ENCODE data around the gene TNIP1. TPM values are rescaled to one million over a fixed set of nuclear protein-coding genes. Genes with fewer than 3 reads are reported as not detected.

Gene TNIP1
- total RNA-seq, 1 donor from 2014 or later, result 213 TPM

DNA sequence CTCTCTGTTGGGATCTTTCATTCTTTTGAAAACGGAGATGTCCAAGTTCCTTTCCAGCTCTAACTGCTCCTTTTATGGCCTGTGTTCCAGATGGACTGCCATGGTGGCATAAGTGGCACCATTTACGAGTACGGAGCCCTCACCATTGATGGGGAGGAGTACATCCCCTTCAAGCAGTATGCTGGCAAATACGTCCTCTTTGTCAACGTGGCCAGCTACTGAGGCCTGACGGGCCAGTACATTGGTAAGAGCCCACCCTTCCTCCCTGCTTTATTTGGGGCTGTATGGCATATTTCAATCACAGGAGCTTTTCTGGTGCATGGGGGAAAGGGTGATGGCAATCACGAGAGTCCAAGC is 55.6 kb downstream of the TNIP1 start:
- DNase-seq (ENCODE audit: low read depth), result no peak

DNA sequence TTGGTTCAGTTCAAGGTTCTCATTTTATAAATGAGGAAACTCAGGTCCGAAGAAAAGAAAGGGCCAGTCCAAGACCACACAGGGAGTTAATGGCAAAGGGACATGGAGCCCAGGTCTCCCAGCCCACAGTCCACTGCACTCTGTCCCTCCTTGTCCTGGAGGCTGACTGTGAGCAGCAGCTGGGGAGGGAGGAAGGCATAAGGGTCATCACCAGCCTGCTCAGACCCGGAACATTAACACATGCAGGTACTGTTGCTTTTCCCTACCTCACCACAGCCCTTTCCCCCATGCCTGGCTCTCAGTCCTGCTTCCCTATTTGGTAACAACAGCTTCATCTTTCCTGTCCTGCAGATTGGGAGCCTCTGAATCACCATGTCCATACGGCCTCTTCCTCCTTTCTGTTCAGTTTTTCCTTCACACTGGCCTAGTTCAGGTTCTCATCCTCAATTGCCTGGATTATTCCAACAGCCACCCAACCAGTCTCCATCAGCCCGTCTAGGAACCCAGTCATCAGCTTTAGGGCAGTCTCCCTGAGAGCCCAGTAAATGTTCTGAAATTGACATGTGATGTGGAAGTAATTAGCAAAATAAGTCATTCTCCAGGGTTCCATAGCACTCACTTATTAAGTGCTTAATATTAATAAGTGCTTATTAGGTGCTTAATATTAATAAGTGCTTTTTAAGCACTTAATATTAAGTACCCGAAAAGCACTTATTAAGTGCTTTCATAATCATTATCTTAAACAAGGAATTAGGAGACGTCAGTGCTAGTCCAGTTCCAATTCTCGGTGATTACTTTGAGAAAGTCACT is 56.2 kb downstream of the TNIP1 start:
- DNase-seq (ENCODE audit: low read depth), result no peak

DNA sequence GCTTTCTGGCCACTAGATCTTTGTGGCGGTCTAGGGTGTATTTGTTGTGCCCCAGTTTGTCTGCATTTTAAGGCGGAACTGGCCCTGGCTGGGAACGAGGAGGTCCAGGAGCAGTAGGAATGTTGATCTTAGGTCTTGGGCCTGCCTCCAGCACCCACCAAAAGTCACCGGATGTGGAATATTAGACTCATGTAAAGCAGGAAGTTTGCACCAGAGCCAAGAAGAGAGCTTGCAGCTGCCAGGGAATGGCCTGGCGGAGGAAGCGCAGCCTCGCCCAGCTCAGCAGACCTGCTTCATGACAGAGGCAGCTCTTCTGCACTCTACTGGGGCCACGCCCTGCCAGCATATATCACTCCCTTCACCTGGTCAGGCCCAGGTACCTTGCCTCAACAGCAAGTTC is 57.2 kb downstream of the TNIP1 start:
- DNase-seq (ENCODE audit: low read depth), result peak; percentile 64

DNA sequence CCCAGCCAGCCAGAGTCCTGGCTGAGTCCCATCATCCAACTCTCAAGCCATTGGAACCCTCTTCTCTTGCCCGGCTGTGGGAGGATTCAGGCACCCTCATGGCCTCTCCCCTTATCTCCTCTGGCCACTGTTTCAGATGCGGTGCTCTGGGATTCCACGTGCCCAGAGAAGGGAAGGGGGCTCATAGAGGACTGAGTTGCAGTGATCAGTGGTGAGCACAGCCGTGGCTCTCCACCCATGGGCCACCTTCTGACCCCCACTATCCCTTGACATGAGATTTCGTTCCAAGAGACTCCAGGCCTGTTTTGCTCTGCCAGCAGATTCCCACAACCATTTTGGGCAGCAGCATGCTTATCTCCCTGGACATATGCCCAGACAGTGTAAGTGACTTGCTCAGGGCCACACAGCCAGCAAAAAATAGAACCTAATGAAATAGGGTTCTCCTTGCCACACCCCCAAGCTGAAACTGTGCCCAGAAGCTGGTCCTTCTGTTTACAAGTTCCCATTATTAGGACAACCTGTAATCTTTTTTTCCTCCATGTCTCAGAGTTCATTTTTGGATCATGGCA is 57.7 kb downstream of the TNIP1 start:
- DNase-seq (ENCODE audit: low read depth), result peak; percentile 82

DNA sequence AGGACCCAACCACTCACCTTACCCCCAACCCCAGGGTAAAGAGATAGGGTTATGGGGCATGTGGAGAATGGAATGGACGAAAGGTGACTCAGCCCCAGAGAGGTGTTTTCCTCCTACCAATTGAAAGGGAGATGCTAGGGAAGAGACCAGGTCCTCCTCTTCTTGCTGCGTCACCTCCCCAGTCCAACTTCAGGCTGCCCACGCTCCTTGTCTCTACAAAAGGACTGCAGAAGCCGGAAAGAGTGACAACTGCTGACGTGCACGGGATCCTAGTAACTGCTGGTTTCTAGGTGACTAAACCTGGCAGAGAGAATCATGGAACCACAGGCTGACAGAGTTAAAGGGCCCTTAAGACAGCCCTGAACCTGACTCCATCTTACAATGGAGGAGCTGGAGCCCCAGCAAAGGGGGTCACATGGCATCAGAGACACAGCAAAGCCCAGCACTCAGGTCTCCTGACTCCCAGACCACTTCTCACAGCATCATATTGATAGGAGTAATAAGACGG is 58.3 kb downstream of the TNIP1 start:
- no peak for DNase-seq (ENCODE audit: low read depth)

DNA sequence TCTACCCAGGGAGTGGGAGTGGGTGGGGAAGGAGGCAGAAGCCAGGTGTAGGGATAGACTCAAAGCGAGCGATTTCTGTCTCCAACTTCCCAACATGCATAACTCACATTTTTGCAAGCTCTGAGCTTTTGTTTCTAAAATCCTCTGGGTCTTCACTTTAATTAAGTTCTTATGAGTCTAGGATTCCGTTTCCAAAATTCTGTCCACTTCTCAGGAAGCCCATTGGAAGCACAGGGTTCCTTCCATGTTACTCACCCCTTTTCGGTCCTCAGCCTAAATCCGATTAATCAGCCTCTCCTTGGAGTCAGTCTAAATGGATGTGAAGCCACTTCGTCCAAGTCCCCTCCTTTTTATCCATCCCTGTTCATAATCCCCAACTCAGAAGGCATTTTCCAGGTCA is 59.1 kb downstream of the TNIP1 start:
- no peak for DNase-seq (ENCODE audit: low read depth)

DNA sequence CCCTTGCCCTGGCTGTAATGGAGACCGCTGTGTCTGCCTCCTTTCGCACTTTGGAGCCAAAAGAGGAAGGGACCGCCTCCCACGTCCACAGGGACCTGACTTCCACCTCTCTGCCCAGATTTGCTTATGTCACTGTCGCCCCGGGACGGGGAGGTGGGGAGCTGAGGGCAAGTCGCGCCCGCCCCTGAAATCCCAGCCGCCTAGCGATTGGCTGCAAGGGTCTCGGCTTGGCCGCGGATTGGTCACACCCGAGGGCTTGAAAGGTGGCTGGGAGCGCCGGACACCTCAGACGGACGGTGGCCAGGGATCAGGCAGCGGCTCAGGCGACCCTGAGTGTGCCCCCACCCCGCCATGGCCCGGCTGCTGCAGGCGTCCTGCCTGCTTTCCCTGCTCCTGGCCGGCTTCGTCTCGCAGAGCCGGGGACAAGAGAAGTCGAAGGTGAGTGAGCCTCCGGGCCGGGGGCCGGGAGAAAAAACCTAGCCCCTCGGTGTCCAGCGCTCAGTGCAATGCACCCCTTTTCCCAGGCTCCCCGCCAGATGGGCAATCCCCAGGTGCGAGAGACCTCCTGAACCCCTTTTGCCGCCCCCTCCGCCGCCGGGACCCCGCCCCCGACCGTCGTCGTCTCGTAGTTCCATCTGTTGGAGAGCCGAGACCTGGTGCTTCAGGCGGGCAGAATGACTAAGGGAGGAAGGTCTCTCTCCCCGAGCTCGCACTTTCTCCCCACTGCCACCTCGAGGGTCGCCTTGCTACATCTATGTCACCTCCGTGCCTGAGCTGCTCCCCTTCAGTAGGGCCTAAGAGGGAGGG is 60.3 kb downstream of the TNIP1 start, which contains the start of gene GPX3:
Gene GPX3, plus strand, starts transcription at position 288 of the 807 bp plus-strand sequence. Its CDS starts 64 bp downstream, at position 352.
- DNase-seq (ENCODE audit: low read depth), result peak; percentile 58

DNA sequence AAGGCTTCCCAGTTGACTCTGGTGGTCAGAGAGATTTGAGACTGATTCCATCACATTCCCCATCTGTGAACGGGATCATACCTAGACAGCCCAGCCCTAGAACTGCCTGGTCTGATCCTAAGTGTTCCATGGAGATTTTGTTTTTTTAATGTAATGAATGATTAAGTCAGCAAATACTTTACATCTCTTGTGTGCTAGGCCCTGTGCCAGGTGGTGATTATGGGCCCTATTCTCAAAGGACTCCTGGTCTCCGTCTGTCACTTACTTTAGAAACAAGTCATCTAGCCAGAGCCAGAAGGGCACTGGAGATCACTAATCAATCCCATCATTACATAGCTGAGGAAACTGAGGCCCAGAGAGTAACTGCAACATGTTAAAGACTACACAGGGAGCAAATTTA is 61.5 kb downstream of the TNIP1 start:
- DNase-seq (ENCODE audit: low read depth), result no peak

DNA sequence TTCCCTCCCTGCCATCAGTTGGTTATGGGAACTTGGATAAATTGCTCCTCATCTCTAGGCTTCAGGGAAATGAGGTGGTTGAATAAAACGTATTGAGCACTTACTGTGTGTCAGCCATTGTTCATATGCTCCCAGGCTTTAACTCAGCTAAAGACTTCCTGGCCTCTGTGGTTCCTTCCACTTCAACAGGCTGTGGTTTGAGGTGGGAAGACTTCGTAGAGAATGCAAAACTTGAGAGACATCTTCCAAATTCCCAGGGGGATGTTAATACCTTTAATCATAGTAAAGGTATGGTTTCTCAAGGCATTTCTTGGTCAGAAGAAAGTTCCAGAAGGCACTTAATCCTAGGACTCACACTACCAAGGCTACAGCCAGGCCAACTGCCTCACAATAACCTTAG is 62.0 kb downstream of the TNIP1 start:
- DNase-seq (ENCODE audit: low read depth), result no peak

DNA sequence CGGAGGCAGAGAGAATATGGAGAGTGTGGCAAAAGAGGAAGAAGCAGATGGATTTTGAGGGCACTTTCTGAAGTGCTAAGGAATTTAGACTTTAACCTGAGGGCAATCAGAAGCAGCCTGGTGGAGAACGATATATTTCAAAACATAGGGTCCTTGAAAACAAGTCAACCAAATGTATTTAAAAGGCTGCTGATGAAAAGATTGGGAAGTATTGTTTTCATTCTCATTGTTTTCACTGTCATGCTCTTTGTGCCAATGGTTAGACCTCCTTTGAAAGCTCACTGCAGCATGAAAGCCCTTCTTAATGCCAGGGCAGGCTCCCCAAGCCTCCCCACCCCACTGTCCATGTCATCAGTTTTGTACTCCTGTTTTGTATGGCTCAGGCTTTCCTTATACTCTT is 62.9 kb downstream of the TNIP1 start:
- DNase-seq (ENCODE audit: low read depth), result no peak

DNA sequence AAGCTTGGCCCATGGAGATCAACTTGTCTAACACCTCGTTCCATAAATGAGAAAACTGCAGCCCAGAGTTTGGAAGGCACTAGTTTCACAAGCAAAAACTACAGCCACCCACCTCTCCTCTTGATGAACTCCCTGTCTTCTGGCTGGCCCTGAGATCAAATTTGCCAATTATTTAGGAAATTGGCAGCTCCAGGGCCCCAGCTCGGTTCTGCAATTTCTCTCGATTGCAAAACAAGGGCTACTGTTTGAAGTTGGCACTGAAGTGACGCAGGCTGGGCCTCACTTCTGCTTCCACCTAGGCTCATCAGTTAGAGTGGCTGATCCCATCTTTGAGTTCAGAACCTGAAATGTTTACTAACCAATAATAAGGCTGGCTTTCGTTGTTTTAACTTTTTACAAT is 64.1 kb downstream of the TNIP1 start:
- no peak for DNase-seq (ENCODE audit: low read depth)

DNA sequence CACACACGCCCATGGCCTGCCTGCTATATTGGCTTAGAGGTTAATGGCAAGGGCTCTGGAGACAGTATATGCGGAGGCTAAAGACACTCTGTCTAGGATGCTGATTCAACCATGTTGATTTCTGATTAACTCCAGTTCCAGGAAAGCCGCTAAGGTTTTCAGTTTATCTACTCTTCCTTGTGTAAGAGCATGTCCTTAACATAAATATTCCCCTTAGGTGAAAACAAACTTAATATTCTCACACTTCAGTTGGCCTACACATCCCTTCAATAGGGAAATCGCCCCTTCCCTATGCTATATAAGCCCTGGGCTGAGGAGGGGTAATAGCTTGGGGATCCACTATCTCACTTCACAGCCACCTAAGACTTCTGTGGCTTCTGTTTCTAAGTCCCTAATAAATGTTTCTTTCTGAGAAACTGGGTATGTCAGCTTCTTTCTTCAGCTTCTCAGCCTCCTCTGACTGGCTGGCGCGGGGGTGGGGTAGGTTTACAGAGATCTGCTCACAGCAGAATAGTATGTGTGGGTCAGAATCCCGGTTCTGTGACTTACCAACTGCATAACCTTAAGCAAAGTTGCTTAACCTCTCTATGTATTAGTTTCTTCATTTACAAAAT is 64.8 kb downstream of the TNIP1 start:
- no peak for DNase-seq (ENCODE audit: low read depth)

DNA sequence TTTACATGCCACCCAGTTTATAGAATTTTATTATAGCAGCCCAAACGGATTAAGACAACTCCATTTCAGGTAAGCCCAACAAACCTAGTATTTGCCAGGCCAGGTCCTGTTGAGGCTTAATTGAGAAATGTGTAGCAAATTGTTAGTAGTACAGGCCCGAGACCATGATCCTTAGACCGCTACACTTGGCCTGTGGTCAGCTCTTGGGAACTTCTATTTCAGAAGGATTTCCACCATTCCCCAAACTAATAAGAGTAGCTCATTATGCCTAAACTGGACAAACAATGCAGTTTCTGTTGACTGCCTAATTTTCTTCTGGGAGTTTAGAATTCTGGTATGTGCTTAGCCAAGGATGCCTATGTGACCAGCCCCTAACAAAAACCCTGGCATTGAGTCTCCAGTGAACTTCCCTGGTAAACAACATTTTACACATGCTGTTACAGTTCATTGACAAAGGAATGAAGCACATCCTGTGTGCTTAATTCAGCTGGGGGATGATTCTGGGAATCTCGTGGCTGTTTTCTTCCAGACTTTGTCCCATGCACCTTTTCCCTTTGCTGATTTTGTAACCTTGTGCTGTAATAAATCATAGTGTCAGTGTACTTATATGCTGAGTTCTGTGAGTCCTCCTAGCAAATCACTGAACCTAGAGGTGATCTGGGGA is 66.0 kb downstream of the TNIP1 start:
- no peak for DNase-seq (ENCODE audit: low read depth)

DNA sequence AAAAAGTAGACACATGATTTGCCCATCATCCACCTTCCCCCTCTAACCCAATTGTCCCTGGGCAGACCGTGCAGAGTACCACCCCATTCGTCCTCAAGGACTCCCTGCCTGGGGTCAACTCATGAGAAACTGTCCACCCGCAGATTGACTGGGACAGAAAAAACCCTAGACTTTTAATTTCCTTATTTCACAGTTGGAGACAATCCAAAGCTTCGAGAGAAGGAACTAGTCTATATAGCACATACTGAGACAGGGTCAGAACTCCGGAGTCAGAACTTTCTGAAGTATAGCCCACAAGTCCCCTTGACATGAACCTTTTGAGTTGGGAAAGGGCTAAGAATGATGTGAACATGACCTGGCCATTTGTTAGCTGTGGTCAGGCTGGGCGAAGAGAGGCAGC is 68.0 kb downstream of the TNIP1 start:
- no peak for DNase-seq (ENCODE audit: low read depth)

DNA sequence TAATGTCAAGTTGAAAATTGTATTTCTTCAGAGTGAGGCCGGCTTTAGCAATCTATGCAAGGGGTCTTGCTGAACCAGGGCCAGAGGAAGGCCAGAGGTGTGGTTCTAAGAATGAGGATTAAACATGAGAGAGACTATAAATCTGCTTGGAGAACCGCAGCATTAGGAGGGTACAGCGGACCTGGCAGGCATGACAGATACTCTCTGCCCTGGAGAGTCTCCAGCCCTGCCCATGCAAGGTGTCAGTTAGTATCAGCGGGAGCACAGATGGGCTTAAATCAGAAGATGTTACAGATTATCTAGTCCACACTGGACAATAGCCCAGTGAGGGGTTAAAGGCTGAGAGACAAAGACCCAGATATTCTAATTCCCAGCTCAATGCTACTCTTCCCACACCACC is 71.9 kb downstream of the TNIP1 start:
- DNase-seq (ENCODE audit: low read depth), result no peak

DNA sequence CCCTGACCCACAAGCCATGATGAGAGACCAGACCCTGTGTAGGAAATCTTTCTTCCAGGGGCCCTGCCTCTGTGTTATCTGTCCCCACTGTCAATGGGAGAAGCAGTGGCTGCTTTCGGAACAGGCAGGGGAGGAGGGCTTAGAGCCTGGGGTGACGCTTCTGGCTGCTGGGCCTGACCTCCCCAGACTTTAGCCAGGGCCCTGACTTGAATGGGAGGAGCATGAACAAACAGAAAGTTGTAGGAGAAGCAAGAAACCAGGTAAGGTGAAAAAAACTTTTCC is 72.7 kb downstream of the TNIP1 start:
- DNase-seq (ENCODE audit: low read depth), result no peak

DNA sequence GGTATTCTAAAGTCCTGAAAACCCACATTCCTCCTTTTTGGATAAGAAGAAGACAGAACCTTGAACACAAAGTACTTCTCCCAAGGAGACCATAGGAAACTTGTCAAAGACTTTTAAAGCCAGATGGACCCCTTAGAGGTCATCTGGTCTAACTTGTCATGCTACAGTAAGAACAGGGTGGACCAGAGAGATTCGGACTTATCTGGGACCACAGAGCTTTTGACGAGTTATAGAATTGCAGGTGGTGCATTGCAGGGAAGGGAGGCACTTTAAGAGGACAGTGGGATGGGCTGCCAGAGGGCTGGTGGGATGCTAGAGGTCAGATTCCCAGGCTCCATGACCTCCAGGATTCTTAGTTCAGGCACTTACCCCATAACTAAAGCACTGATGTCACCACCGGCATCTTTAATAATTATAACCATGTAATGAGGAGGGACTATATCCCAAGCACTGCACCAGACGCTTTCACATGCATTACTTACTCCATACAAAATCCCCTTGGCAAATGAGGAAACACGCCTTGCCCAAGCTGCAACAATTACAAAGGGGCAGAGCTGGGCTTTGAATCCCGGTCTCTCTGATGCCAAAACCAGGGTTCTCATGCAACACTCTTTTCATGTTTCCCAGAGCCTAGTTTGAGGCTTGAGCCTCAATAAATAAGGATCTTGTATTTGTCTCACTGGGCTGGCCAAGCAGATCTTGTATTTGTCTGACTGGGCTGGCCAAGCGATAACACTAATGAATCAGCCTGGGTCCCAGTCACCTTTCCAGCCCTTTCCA is 73.2 kb downstream of the TNIP1 start:
- no peak for DNase-seq (ENCODE audit: low read depth)

DNA sequence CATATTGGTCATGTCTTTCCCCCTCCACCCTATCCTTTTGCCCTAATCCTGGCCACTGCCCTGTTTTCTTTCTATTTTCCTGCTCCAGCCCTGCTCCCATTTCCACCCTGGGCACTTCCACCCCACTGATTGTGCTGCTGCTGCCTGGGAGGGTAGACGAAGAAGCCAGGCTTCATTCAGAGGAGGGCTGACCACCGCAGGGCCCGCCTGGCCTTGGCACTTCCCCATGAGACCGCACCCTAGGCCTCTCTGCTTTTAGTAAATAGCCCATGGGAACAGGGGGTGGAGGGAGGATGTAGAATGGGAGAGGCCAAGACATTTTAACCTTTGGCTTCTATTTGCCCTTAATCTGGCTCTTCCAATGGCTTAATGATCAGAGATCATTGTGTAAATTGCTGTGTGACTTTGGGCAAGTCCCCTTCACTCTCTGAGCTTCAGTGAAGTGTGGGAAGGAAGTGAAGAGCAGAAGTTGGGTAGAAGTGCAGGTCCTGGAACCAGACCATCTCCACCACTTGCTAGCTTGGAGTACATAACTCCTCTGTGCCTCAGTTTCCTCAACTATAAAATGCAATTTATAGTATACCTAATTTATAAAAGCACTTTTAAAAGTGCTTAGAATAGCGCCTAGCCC is 74.0 kb downstream of the TNIP1 start:
- DNase-seq (ENCODE audit: low read depth), result no peak

DNA sequence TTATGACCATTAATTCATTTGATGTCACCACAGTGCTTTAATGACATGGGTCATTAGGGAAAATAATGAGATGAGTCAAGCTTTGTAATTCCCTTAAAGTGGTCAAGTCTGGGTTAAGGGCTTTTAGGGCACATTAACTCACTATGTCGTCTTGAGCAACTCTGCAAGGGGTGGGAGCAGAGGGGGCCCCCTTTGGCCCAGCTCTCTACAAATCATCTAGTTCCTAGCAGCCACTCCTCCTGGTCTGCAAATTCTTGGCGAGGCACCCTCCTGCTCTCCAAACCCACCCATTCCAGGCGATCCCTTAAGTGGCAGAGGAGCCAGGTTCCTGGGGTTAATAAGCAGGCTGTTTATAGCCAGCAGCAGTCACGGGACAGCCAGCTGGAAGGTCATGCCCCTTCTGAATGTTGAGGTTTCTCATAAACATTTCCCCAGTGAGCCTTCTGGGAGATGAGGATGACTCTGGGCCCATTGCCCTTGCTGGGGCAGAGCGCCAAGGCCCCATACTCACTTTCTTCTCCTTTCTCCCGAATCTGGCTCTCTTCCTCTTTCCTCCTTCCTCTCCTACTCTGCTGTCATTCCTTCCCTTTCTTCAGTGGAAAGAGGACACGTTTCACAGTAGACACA is 74.8 kb downstream of the TNIP1 start:
- DNase-seq (ENCODE audit: low read depth), result peak; percentile 89
